ENCODE results near the gene STYXL1. TPM values are rescaled to one million over a fixed set of nuclear protein-coding genes. Genes with fewer than 3 reads are reported as not detected.
A peak's percentile ranks its signal among the peaks of the same experiment; 100 is the strongest.

STYXL1 gene
- total and polyA plus RNA-seq, 4 donors = 36.6 to 45.8 (median 41.3) TPM

DNA sequence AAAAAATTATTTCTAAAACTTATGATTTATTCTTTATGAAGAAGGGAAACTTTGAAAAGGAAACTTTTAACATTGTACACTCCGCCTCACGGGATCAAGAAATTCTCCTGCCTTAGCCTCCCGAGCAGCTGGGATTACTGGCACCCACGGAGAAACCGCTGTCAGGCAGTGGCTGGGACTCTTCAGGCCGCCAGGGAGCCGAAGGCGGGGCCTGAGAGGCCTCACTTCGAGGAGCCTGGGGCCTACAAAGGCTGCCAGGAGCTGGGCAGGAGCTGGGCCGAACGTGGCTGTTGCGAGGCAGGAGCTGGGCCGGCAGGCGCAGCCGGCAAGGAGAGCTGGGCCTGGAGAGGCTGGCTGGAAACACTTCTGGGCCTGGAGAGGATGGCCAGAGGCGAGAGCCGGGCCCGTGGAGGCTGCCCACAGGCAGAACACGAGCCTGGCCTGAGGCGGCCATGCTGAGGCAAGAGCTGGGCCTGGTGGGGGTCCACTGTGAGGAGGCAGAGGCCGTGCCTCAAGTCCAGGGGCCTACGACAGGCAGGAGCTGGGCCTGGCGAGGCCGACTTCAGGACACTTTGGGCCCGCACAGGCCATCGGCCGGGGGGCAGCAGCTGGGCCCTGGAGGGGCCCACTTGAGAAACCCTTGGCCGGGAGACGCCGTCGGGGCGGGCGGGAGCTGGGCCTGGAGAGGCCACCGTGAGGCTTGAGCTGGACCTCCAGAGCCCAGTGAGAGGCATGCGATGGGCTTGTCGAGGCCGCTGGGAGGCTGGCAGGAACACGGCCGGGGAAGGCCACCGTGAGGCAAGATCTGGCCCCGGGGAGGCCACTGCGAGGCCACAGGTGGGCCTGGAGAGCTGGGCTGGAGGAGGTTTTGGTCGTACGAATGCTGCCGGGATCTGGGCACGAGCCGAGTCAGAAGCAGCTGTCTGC is 23.8 kb upstream of the STYXL1 start:
- Histone ChIP-seq H3K4me3 (no peak overlapping the region), H3K9me3 (ENCODE audit: control insufficient read depth in 4 of 4, insufficient read depth in 3 of 4, low read length in 3 of 4) (peaks cover 0 to 3% (median 1%) of the 10 kb centered on the region in 4 donors), H3K27me3 (ENCODE audit: control insufficient read depth in 3 of 3, insufficient read depth in 3 of 3, low read length in 2 of 3) (no peaks in the 10 kb centered on the region), H3K4me1 (ENCODE audit: control insufficient read depth in 5 of 5, insufficient read depth in 5 of 5, low read length in 5 of 5) (peaks cover 0 to 20% (median 0%) of the 10 kb centered on the region in 5 donors), H3K36me3 (ENCODE audit: control insufficient read depth in 4 of 4, insufficient read depth in 4 of 4, low read length in 4 of 4) (peaks cover 0 to 11% (median 0%) of the 10 kb centered on the region in 4 donors), H3K9ac (ENCODE audit: insufficient read depth in 1 of 2, low read length in 2 of 2) (peak overlapping the region in 1 of 2 donors; percentile 32), H3K27ac (ENCODE audit: low read depth in 1 of 2, low read length in 1 of 2) (peak overlapping the region in 1 of 2 donors; percentile 62)
- WGBS, 2 donors = 85 to 91% methylated on average over 47 of the region's 47 CpGs
- peak; percentile 77 to 89 (median 80) for DNase-seq
- ATAC-seq (ENCODE audit: insufficient read depth, low FRiP score) = peak; percentile 38
- TF ChIP-seq CTCF (IDR thresholded peaks at IDR 0.05; ENCODE audit: control extremely low read depth, extremely low read depth) = no peak

DNA sequence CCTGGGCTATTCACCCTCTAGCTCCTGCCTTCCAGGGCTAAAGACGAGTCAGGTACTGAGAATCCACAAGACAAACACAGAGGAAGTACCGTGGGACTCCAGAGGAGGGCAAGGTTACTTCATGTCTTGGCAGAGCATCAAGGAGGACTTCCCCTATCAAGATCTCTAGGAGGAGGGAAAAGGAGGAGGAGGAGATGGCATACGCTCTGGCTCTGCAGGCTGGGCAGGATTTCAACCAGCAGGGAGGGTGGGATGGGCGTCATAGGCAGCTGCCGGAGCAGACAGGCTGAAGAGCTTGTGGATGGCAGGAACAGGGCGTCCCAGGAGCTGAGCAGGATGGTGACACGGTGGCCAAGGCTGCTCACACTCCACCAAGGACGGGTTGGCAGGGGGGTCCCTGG is 21.4 kb upstream of the STYXL1 start:
- ATAC-seq (ENCODE audit: insufficient read depth, low FRiP score) (peak; percentile 77), DNase-seq (peak; percentile 76 to 90 (median 83))
- Histone ChIP-seq H3K4me1 (ENCODE audit: control insufficient read depth in 5 of 5, insufficient read depth in 5 of 5, low read length in 5 of 5) (peaks cover 0 to 20% (median 0%) of the 10 kb centered on the region in 5 donors), H3K9me3 (ENCODE audit: control insufficient read depth in 4 of 4, insufficient read depth in 3 of 4, low read length in 3 of 4) (no peaks in the 10 kb centered on the region), H3K27ac (ENCODE audit: low read depth in 1 of 2, low read length in 1 of 2) (no peak overlapping the region), H3K9ac (ENCODE audit: insufficient read depth in 1 of 2, low read length in 2 of 2) (peak overlapping the region in 1 of 2 donors; percentile 25), H3K27me3 (ENCODE audit: control insufficient read depth in 3 of 3, insufficient read depth in 3 of 3, low read length in 2 of 3) (no peaks in the 10 kb centered on the region), H3K36me3 (ENCODE audit: control insufficient read depth in 4 of 4, insufficient read depth in 4 of 4, low read length in 4 of 4) (peaks cover 10 to 31% (median 16%) of the 10 kb centered on the region in 4 donors), H3K4me3 (no peak overlapping the region)
- TF ChIP-seq CTCF (IDR thresholded peaks at IDR 0.05; ENCODE audit: control extremely low read depth, extremely low read depth) = no peak
- 25 to 36% methylated on average over 8 of the region's 8 CpGs for WGBS, 2 donors

DNA sequence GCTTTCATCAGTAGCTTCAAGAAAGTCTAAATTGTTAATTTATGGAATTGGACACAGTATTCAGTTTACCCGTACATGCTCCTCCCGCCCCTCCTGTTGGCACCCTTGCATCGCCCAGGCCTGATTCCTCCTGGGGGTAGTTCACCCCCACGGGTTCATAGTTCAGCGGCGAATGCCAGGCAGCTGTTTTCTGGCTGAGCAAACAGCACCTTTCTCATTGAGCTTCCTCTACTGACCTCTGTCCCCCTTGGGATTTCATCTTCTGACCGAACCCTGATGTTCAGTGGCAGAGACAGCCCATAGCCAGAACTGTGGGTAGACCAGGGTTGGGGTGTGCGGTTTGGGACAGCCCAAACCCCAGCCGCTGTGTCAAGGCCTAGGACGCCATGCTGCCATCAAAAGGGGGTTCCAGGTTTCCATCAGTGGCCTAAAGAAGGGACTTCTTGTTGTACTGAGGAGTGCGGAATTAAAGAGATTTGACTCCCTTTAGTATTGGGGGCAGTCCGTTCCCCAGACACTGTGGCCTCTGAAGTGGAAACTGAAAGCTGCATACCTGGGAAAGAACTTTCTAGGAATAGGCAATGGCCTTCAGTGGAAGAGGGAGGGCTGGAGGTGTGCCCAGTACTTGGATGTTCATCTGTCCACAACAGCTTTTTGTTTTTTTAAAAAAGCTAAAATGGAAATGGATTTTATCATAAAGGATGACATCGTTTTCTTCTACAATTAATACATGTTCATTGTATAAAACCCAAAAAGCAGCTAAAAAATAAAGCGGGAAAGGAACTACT is 19.1 kb upstream of the STYXL1 start:
- TF ChIP-seq CTCF (IDR thresholded peaks at IDR 0.05; ENCODE audit: control extremely low read depth, extremely low read depth) = no peak
- H3K9me3 ChIP-seq (ENCODE audit: control insufficient read depth in 4 of 4, insufficient read depth in 3 of 4, low read length in 3 of 4) = no peaks in the 10 kb centered on the region
- no peak overlapping the region for H3K4me3 ChIP-seq
- H3K27ac ChIP-seq (ENCODE audit: low read depth in 1 of 2, low read length in 1 of 2) = no peak overlapping the region
- no peak for DNase-seq
- no peak overlapping the region for H3K9ac ChIP-seq (ENCODE audit: insufficient read depth in 1 of 2, low read length in 2 of 2)
- H3K36me3 ChIP-seq (ENCODE audit: control insufficient read depth in 4 of 4, insufficient read depth in 4 of 4, low read length in 4 of 4) = peaks cover 15 to 51% (median 20%) of the 10 kb centered on the region in 4 donors
- H3K4me1 ChIP-seq (ENCODE audit: control insufficient read depth in 5 of 5, insufficient read depth in 5 of 5, low read length in 5 of 5) = peaks cover 0 to 20% (median 0%) of the 10 kb centered on the region in 5 donors
- no peak for ATAC-seq (ENCODE audit: insufficient read depth, low FRiP score)
- H3K27me3 ChIP-seq (ENCODE audit: control insufficient read depth in 3 of 3, insufficient read depth in 3 of 3, low read length in 2 of 3) = no peaks in the 10 kb centered on the region
- 95 to 96% methylated on average over 14 of the region's 14 CpGs for WGBS, 2 donors
